Activated gamma-delta T cell treated with Interleukin-2 at 50 U/mL for 16 hours (primary cell): Measurements from ENCODE around the gene PPARA.
"Not testable (repeated sequence)": the region's sequence is repeated elsewhere in the genome, so short reads cannot be mapped to it uniquely, and the experiment has no call there.

Experiments used
- DNase-seq: peaks from one replicate; pipeline ENCODE4 v3.0.0-alpha.2; 2020

Gene PPARA

GRCh38 chr22:46178755-46179505 lies 28.6 kb downstream of the PPARA start:
- DNase-seq: no peak

- DNase-seq: no peak
These were observed 29.4 kb downstream of the PPARA start for GRCh38 chr22:46179748-46180147.

GRCh38 chr22:46180370-46181137 lies 30.2 kb downstream of the PPARA start:
- no peak for DNase-seq

- no peak for DNase-seq
These were observed 33.4 kb downstream of the PPARA start for GRCh38 chr22:46183733-46184132.

GRCh38 chr22:46185283-46185682 lies 35.0 kb downstream of the PPARA start:
- DNase-seq: no peak

GRCh38 chr22:46187862-46188261 lies 37.5 kb downstream of the PPARA start:
- no peak for DNase-seq

- no peak for DNase-seq
These were observed 42.1 kb downstream of the PPARA start for GRCh38 chr22:46192210-46192993.

- DNase-seq: no peak
These were observed 43.6 kb downstream of the PPARA start for GRCh38 chr22:46193898-46194310.

- no peak for DNase-seq
These were observed 45.3 kb downstream of the PPARA start for GRCh38 chr22:46195487-46196165.

GRCh38 chr22:46196278-46196677 lies 46.0 kb downstream of the PPARA start:
- no peak for DNase-seq

- DNase-seq: no peak
These were observed 47.9 kb downstream of the PPARA start for GRCh38 chr22:46198274-46198673.

- not testable (repeated sequence) for DNase-seq
These were observed 48.5 kb downstream of the PPARA start for GRCh38 chr22:46198806-46199205.

GRCh38 chr22:46201059-46201757 lies 50.9 kb downstream of the PPARA start:
- no peak for DNase-seq

- no peak for DNase-seq
These were observed 52.7 kb downstream of the PPARA start for GRCh38 chr22:46202897-46203600.

- DNase-seq: no peak
These were observed 53.3 kb downstream of the PPARA start for GRCh38 chr22:46203601-46203980.

- no peak for DNase-seq
These were observed 58.9 kb downstream of the PPARA start for GRCh38 chr22:46209262-46209661.

GRCh38 chr22:46212195-46212594 lies 61.9 kb downstream of the PPARA start:
- no peak for DNase-seq

- no peak for DNase-seq
These were observed 62.7 kb downstream of the PPARA start for GRCh38 chr22:46213052-46213451.

- DNase-seq: no peak
These were observed 63.8 kb downstream of the PPARA start for GRCh38 chr22:46214149-46214548.

- no peak for DNase-seq
These were observed 64.3 kb downstream of the PPARA start for GRCh38 chr22:46214616-46215015.

GRCh38 chr22:46219636-46220035 lies 69.3 kb downstream of the PPARA start:
- no peak for DNase-seq

GRCh38 chr22:46220921-46221320 lies 70.6 kb downstream of the PPARA start:
- no peak for DNase-seq
